HG03439 (cell line): ENCODE measurements around the gene POTEC.
"Not testable (repeated sequence)": the region's sequence is repeated elsewhere in the genome, so short reads cannot be mapped to it uniquely, and the experiment has no call there.

Experiments
- ATAC-seq: cut with Tn5 transposase; IDR thresholded peaks from one replicate; pipeline ENCODE4 v1.9.1; 2021; ENCODE audit warnings: mild to moderate bottlenecking, moderate library complexity; ENCODE audit not compliant: unreplicated experiment

Gene POTEC

DNA sequence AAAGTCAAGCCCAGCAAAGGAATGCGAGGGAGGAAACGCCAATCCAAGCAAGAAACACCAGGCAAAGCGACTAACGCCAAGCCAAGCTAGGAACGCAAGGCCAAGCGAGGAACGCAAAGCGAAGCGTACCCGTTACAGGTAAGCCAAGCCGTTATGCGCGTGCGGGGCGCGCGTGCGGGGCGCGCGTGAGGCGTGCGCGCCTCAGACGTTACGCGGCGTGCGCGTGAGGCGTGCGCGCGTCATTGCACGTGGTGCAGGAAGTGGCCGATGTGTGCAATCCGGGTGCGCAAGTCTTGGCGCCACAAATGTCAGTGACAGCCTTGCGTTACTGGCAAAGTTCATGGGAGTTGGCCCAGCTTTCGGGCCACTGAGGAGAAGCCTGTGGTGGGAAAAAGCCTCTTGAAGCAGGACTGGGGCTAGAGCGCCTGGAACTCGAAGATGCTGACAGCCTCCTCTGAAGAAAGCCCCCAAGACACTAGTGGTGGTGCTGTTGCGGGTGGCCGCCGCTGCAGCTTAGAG lies at the start of gene POTEC:
POTEC (minus strand) TSS at position 155 of the 519 bp plus-strand sequence. CDS start 454 bp downstream, outside the sequence.
- not testable (repeated sequence) for ATAC-seq

- no peak for ATAC-seq
Measured at GRCh38 chr18:14577971-14578370, 34.6 kb upstream of the POTEC start.

GRCh38 chr18:14559502-14559901 lies 16.1 kb upstream of the POTEC start:
- not testable (repeated sequence) for ATAC-seq

DNA sequence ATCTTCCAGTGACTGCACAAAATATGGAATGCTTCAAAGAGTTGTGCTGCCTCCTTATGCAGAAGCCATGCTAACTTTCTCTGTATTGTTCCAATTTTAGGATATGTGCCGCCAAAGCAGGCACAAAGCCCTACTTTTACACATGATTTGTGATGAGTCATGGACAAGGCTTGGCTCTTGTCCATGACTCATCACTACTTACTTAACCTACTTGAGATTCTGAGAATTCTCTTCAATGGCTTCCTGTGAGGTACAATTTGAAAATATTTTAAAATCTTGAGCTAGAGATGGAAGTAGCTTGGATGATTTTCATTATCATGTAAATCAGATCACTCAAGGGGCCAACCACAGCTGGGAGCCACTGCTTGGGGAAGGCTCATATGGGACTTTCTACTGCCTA lies 11.7 kb downstream of the POTEC start:
- ATAC-seq = not testable (repeated sequence)

DNA sequence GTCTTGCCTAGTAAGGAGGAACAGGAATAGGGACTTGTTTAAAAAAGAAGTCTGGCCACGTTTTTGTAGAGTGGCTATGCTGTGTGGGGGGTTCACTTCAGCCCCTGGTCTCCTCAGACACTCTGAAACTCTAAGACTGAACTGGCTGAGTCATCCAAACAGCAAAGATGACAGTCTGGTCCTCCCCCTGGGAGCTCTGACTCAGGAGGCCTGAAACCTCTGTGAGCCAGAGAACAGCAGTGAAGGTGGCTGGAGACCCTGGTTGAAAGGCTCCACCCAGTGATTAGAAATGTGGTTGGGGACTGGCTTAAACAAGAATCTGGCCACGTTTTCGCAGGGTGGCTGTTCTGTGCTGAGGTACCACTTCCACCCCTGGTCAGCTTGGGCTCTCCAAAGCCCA lies 32.7 kb downstream of the POTEC start:
- not testable (repeated sequence) for ATAC-seq

- ATAC-seq = not testable (repeated sequence)
Measured at GRCh38 chr18:14503691-14504090, 39.7 kb downstream of the POTEC start.

DNA sequence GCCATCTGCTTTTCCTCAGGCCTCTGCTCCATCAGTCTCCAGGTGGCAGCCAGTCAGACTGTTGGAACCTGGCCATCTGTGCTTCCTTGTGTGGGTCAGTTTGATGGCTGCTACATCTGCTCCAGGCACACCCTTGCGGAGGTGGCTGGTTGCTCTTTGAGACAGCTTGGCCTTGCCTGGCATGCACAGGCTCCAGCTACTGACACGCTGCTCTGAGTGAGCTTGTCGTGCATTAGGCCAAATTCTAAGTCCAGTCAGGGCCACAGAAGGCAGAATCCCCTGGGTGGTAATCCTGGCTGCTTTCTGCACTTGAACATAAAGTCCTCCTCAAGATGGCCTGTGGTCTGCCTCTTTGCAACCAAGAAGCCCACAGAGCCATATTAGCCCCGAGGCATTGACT lies 41.5 kb downstream of the POTEC start:
- ATAC-seq = not testable (repeated sequence)

- not testable (repeated sequence) for ATAC-seq
Measured at GRCh38 chr18:14489256-14490014, 54.0 kb downstream of the POTEC start.

- ATAC-seq = not testable (repeated sequence)
Measured at GRCh38 chr18:14488789-14489188, 54.6 kb downstream of the POTEC start.

DNA sequence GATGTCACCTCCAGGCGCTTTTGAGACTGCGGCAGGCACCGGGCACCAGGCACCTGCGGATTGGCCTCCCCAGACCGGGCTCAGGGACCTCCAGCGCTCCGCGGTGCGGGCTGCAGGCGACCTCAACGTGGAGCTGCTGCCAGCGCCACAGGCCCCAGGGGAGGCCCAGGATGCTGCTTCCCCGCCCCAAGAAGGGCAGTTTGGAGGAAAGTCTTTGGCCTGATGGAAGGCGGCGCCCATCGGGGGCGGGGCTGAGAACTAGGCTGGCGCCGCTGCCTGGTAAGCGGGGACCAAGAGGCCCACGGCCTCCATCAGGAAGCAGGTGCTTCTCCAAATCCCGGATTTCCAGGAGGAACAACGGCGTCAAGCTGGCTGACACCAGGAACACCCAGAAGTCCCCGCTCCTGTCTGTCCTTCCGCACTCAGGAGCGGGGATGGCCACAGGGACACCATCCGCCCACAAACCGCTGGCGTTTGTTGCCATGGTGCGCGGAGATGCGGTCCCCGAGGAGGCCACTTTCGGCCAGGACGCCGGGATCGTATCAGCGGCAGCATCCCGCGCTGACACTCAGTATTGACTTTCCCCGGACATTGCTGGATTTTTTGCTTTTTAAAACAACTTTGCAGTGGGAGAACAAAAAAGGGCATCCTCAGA lies 56.3 kb downstream of the POTEC start:
- not testable (repeated sequence) for ATAC-seq

GRCh38 chr18:14479076-14479475 lies 64.3 kb downstream of the POTEC start:
- ATAC-seq = not testable (repeated sequence)

DNA sequence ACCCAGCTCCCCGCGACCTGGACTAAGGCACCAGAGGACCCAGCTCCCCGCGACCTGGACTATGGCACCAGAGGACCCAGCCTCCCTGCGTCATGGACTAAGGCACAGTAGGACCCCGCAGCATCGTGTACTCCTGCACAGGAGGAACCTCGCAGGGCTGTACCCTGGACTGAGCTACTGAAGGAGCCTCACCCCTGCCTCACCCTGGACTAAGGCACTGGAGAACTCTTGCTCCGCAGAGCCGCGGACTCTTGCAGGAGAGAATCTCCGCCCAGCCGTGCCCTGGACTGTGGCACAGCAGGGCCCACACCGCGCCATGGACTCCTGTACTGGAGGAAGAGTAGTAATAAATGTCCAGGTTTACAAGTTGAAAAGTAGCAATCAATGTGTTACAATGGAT lies 67.9 kb downstream of the POTEC start:
- ATAC-seq = not testable (repeated sequence)

DNA sequence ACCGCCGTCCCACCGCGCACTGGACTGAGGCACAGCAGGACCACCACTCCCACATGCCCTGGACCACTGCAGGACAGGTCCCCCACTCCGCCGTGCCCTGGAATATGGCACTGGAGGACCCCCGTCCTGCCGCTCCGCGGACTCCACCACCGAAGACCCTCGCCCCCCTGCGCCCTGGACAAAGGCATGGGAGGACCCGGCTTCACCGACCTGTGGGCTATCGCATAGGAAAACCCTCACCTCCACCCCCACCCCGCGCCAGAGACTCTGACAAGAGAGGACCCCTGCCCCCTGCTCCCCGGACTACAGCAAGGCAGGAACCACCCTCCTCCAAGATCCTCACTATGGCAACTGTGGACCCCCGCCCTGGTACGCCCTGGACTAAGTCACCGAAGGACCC lies 68.6 kb downstream of the POTEC start:
- ATAC-seq = not testable (repeated sequence)

GRCh38 chr18:14474007-14474720 lies 69.2 kb downstream of the POTEC start:
- not testable (repeated sequence) for ATAC-seq

GRCh38 chr18:14473250-14474006 lies 70.0 kb downstream of the POTEC start:
- not testable (repeated sequence) for ATAC-seq

DNA sequence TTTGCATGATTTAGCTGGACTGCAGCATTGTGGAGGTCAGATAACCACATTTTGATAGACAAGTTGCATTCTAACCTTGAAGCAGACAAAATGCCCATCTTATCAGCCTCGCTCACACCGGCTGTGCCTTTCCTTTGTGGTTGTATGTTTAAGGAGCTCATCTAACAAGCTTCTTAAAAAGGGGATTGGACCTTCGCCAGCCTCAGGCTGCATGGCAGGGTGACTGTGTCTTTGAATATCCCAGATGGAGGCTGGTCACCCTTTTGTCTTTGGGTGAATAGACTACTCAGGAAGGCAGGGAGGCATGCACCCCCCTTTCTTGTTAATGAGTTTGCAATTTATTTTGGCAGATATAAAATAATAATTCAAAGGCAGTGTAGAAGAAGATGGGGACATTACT lies 72.1 kb downstream of the POTEC start:
- not testable (repeated sequence) for ATAC-seq

DNA sequence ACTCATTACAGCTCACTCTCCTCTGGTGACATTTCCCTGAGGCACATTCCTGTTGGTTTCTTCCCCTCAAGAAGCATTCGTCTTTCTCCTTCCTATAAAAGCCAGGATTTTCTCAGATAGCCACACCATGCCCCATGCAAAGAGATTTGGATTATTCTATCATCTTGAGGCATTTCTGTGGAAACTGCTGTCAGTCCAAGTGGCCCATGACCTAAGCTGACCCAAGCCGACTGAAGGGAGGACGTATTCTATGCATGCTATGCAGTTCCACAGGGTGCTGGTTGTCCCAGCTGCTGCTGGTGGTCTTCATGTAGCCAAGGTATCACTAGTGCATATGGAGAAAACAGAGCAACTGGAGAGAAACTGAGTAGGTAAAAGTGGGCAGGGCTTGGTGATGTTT lies 73.0 kb downstream of the POTEC start:
- ATAC-seq = not testable (repeated sequence)

DNA sequence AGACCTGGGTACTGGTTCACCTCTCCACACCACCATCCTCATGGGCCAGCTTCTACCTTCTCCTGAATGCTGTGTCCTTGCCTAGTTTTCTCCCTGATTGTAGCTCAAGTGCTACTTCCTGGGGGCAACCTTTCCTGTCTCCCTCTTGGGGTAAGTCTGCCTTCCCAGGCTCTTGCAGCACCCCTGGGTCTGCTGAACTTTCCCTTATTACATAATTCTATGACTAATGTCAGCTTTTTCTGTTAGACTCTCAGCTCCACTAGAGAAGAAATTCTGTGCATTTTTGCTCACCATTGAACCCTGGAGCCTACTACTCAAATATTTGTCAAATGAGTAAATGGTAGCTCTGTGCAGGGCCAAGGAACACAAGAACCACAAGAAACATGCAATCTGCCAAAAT lies 73.4 kb downstream of the POTEC start:
- ATAC-seq = not testable (repeated sequence)

- ATAC-seq = not testable (repeated sequence)
Measured at GRCh38 chr18:14465989-14466388, 77.4 kb downstream of the POTEC start.
